Measurements from ENCODE around the gene EHD4. TPM values are rescaled to one million over a fixed set of nuclear protein-coding genes. Genes with fewer than 3 reads are reported as not detected.

The EHD4 gene
- total RNA-seq, 1 donor from 2014 or later: 42.6 TPM

- Mint-ChIP-seq H3K9me3 (no peaks in the 10 kb centered on the region), H3K4me1 (peaks cover 11% of the 10 kb centered on the region), H3K27ac (no peak overlapping the region), H3K4me3 (no peak overlapping the region), H3K27me3 (no peaks in the 10 kb centered on the region), H3K36me3 (ENCODE audit: low read depth) (peaks cover 45% of the 10 kb centered on the region)
- TF ChIP-seq CTCF (IDR thresholded peaks at IDR 0.05): no peak
- ATAC-seq (ENCODE audit: low read depth) (no peak), DNase-seq (no peak)
- ChIA-PET CTCF (interaction anchor here (2.0 to 9.3 kb wide), 2 partner anchors 8 to 128 kb away, joined by 4 to 108 read pairs; partner anchors contain the start of gene MAPKBP1), POLR2A (interaction anchor here (0.6 kb wide), 1 partner anchor 17 kb away, joined by 4 read pairs; no protein-coding TSS in a partner anchor)
- intact Hi-C loops (cut with micrococcal nuclease): loop anchor here (5.0 kb wide), 2 partner anchors 157 to 433 kb away; no protein-coding TSS in a partner anchor
Measured at GRCh38 chr15:41900526-41901380, 71.6 kb downstream of the EHD4 start.

GRCh38 chr15:41899854-41900442, 72.4 kb downstream of the EHD4 start:
- H3K4me3 Mint-ChIP-seq: no peak overlapping the region
- intact Hi-C loops (cut with micrococcal nuclease): loop anchor here (5.0 kb wide), 2 partner anchors 157 to 433 kb away; no protein-coding TSS in a partner anchor
- H3K9me3 Mint-ChIP-seq: no peaks in the 10 kb centered on the region
- no peak for DNase-seq
- H3K36me3 Mint-ChIP-seq (ENCODE audit: low read depth): peaks cover 38% of the 10 kb centered on the region
- no peaks in the 10 kb centered on the region for H3K27me3 Mint-ChIP-seq
- peaks cover 19% of the 10 kb centered on the region for H3K4me1 Mint-ChIP-seq
- POLR2A ChIA-PET: no interaction called here
- CTCF ChIA-PET: interaction anchor here (9.3 kb wide), 1 partner anchor 127 kb away, joined by 108 read pairs; the partner anchor contains the start of gene MAPKBP1
- H3K27ac Mint-ChIP-seq: no peak overlapping the region
- no peak for ATAC-seq (ENCODE audit: low read depth)
- TF ChIP-seq CTCF (IDR thresholded peaks at IDR 0.05): no peak

- intact Hi-C loops (cut with micrococcal nuclease): no loop called here
- H3K9me3 Mint-ChIP-seq: no peaks in the 10 kb centered on the region
- CTCF ChIA-PET: no interaction called here
- no peak for TF ChIP-seq CTCF (IDR thresholded peaks at IDR 0.05)
- peak overlapping the region; percentile 35 for H3K27ac Mint-ChIP-seq
- peaks cover 38% of the 10 kb centered on the region for H3K4me1 Mint-ChIP-seq
- ATAC-seq (ENCODE audit: low read depth) (no peak), DNase-seq (no peak)
- H3K36me3 Mint-ChIP-seq (ENCODE audit: low read depth): peaks cover 32% of the 10 kb centered on the region
- no peak overlapping the region for H3K4me3 Mint-ChIP-seq
- no peaks in the 10 kb centered on the region for H3K27me3 Mint-ChIP-seq
- POLR2A ChIA-PET: no interaction called here
Measured at GRCh38 chr15:41897363-41897799, 75.0 kb downstream of the EHD4 start.

GRCh38 chr15:41896566-41896965, 75.8 kb downstream of the EHD4 start:
- POLR2A ChIA-PET: no interaction called here
- H3K4me3 Mint-ChIP-seq: no peak overlapping the region

More at GRCh38 chr15:41896566-41896965, 75.8 kb downstream of the EHD4 start:
- Mint-ChIP-seq H3K27ac (peak overlapping the region; percentile 54), H3K27me3 (no peaks in the 10 kb centered on the region), H3K9me3 (no peaks in the 10 kb centered on the region), H3K36me3 (ENCODE audit: low read depth) (peaks cover 29% of the 10 kb centered on the region), H3K4me1 (peaks cover 44% of the 10 kb centered on the region)
- ATAC-seq (ENCODE audit: low read depth): no peak
- DNase-seq: no peak
- CTCF ChIA-PET: interaction anchor here (2.3 kb wide), 1 partner anchor 8 kb away, joined by 16 read pairs; no protein-coding TSS in a partner anchor
- TF ChIP-seq CTCF (IDR thresholded peaks at IDR 0.05): no peak
- intact Hi-C loops (cut with micrococcal nuclease): no loop called here
